Measurements from ENCODE around the gene LAYN.

GRCh38 chr11:111542606-111543275 lies 2.2 kb downstream of the LAYN start:
- no peak for TF ChIP-seq CTCF (conservative IDR thresholded peaks at IDR 0.05; ENCODE audit: low read depth, low read length)
- TF ChIP-seq USF2 (IDR thresholded peaks at IDR 0.05; ENCODE audit: low read depth, low read length): no peak

Measured in IMR-90 (cell line).